ENCODE results near the gene SNX21. TPM values are rescaled to one million over a fixed set of nuclear protein-coding genes. Genes with fewer than 3 reads are reported as not detected.
"Not testable (repeated sequence)": the region's sequence is repeated elsewhere in the genome, so short reads cannot be mapped to it uniquely, and the experiment has no call there.

The SNX21 gene
- total and polyA plus RNA-seq, 7 donors: 8.7 to 63.9 (median 24.9) TPM

DNA sequence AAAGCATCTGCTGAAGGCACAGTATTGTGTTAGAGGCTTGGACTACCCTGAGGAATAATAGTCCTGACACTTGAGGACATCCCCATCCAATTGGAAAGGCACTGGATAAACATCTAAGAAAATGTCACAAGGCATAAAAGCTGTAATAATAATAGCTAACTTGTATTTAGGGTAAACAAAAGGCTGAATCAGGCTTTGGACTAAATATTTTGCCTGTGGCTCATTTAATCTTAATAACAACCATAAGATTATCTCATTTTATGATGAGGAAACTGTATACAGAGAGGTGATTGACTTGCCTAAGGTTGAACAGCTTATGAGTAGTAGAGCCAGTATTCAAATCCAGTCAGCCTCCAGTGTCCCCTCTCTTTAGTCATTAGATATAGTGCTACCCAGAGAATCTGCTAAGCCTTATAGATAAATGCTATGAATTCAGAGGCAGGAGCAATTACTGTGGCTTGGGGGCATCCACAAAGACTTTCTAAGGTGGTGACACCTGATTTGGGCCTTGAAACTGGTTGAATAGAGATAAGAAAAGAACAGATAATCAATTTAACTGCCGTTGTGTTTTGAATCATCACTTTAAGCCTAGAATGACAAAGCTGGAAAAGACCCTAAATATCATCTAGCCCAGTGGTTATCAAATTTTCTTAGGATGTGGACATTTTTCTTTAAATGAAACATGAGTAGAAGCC lies 40.0 kb downstream of the SNX21 start:
- Histone ChIP-seq H3K27me3 (ENCODE audit: insufficient read depth in 3 of 3, low read length in 2 of 3) (no peaks in the 10 kb centered on the region), H3K27ac (no peak overlapping the region), H3K36me3 (ENCODE audit: insufficient read depth in 1 of 2, low read depth in 1 of 2) (peaks cover 0 to 20% of the 10 kb centered on the region in 2 donors), H3K9me3 (no peaks in the 10 kb centered on the region), H3K4me1 (no peaks in the 10 kb centered on the region), H3K4me3 (no peak overlapping the region)
- ATAC-seq: no peak
- TF ChIP-seq, protein P1, sequence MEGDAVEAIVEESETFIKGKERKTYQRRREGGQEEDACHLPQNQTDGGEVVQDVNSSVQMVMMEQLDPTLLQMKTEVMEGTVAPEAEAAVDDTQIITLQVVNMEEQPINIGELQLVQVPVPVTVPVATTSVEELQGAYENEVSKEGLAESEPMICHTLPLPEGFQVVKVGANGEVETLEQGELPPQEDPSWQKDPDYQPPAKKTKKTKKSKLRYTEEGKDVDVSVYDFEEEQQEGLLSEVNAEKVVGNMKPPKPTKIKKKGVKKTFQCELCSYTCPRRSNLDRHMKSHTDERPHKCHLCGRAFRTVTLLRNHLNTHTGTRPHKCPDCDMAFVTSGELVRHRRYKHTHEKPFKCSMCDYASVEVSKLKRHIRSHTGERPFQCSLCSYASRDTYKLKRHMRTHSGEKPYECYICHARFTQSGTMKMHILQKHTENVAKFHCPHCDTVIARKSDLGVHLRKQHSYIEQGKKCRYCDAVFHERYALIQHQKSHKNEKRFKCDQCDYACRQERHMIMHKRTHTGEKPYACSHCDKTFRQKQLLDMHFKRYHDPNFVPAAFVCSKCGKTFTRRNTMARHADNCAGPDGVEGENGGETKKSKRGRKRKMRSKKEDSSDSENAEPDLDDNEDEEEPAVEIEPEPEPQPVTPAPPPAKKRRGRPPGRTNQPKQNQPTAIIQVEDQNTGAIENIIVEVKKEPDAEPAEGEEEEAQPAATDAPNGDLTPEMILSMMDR (IDR thresholded peaks at IDR 0.05): no peak
- WGBS, 3 donors: 77 to 90% (median 81%) methylated on average over 1 of the region's 1 CpG
- DNase-seq: no peak
- intact Hi-C loops (cut with DNase I): no loop called here

DNA sequence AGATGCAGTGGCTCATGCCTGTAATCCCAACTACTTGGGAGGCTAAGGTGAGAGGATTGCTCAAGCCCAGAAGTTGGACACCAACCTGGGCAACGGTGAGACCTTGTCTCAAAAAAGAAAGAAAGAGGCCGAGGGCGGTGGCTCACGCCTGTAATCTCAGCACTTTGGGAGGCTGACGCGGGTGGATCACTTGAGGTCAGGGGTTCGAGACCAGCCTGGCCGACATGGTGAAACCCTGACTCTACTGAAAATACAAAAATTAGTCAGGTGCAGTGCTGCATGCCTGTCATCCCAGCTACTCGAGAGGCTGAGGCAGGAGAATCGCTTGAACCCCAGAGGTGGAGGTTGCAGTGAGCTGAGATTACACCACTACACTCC lies 40.5 kb downstream of the SNX21 start:
- H3K36me3 ChIP-seq (ENCODE audit: insufficient read depth in 1 of 2, low read depth in 1 of 2): peaks cover 0 to 25% of the 10 kb centered on the region in 2 donors
- ATAC-seq; H3K27ac ChIP-seq; H3K4me3 ChIP-seq; H3K4me1 ChIP-seq; DNase-seq; H3K27me3 ChIP-seq (ENCODE audit: insufficient read depth in 3 of 3, low read length in 2 of 3); intact Hi-C loops (cut with DNase I); H3K9me3 ChIP-seq: not testable (repeated sequence)
- 89 to 95% (median 91%) methylated on average over 10 of the region's 10 CpGs for WGBS, 3 donors

DNA sequence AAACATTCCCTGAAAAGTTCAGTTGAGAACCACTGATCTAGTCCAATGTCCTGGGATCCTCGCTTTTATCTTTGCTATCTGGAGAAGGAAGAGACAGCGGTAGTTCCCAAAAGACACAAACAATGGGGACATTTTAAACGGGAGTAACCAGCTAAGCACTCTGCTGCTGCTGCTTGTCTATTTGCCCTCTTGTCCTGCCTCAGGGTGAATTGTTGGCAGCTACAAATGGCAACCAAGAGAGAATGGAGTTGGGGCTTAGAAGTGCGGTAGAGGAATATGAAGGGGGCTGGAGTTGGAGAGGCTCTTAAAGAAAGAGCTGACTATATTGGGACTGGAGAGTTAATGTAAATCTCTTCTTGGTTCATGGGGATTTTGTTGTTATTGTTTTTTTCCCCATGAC lies 41.0 kb downstream of the SNX21 start:
- WGBS, 3 donors: 77 to 81% (median 78%) methylated on average over 4 of the region's 4 CpGs
- H3K4me1 ChIP-seq: no peaks in the 10 kb centered on the region
- H3K27ac ChIP-seq: no peak overlapping the region
- H3K4me3 ChIP-seq: no peak overlapping the region
- DNase-seq (no peak), ATAC-seq (no peak)
- no peaks in the 10 kb centered on the region for H3K9me3 ChIP-seq
- peaks cover 0 to 28% of the 10 kb centered on the region in 2 donors for H3K36me3 ChIP-seq (ENCODE audit: insufficient read depth in 1 of 2, low read depth in 1 of 2)
- no peaks in the 10 kb centered on the region for H3K27me3 ChIP-seq (ENCODE audit: insufficient read depth in 3 of 3, low read length in 2 of 3)
- intact Hi-C loops (cut with DNase I): no loop called here
- TF ChIP-seq, protein P1 (IDR thresholded peaks at IDR 0.05): no peak

DNA sequence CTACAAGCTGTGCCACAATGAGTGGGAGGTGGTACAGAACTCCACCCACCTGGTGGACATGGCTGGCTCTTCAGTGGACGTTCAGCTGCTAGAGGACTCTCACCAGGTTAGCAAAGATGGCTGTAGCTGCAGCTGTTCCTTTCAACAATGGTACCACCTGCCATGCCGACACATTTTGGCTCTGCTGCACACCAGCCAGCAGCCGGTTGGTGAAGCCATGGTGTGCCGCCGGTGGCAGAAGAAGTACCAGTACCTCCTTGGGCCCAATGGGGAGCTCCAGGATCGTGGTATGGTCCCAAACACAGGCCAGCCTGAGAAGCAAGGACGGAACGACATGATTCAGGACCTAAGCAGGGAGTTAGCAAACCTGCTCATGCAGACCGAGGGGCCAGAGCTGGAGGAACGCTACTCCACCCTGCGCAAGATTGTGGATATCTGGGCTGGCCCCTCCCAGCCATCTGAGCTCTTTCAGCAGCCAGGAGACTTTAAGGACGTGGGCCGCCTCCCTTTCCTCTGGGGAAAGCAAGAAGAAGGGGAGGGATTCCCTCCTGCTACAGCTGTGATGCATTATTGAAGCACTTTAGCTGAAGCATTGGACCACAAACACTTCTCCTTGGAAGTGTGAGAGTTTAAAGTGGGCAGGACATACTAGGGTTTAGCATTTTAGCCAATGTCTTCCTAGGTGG lies 44.6 kb downstream of the SNX21 start:
- 72 to 79% (median 75%) methylated on average over 13 of the region's 13 CpGs for WGBS, 3 donors
- peaks cover 0 to 40% of the 10 kb centered on the region in 2 donors for H3K36me3 ChIP-seq (ENCODE audit: insufficient read depth in 1 of 2, low read depth in 1 of 2)
- no peak for ATAC-seq
- H3K9me3 ChIP-seq: no peaks in the 10 kb centered on the region
- H3K4me3 ChIP-seq: no peak overlapping the region
- intact Hi-C loops (cut with DNase I): loop anchor here in 1 of 2 donors (5.0 kb wide), 1 partner anchor 36 kb away; no protein-coding TSS in a partner anchor
- TF ChIP-seq, protein P1 (IDR thresholded peaks at IDR 0.05): no peak
- no peak overlapping the region for H3K27ac ChIP-seq
- DNase-seq: no peak
- H3K27me3 ChIP-seq (ENCODE audit: insufficient read depth in 3 of 3, low read length in 2 of 3): no peaks in the 10 kb centered on the region
- peaks cover 8% of the 10 kb centered on the region for H3K4me1 ChIP-seq

DNA sequence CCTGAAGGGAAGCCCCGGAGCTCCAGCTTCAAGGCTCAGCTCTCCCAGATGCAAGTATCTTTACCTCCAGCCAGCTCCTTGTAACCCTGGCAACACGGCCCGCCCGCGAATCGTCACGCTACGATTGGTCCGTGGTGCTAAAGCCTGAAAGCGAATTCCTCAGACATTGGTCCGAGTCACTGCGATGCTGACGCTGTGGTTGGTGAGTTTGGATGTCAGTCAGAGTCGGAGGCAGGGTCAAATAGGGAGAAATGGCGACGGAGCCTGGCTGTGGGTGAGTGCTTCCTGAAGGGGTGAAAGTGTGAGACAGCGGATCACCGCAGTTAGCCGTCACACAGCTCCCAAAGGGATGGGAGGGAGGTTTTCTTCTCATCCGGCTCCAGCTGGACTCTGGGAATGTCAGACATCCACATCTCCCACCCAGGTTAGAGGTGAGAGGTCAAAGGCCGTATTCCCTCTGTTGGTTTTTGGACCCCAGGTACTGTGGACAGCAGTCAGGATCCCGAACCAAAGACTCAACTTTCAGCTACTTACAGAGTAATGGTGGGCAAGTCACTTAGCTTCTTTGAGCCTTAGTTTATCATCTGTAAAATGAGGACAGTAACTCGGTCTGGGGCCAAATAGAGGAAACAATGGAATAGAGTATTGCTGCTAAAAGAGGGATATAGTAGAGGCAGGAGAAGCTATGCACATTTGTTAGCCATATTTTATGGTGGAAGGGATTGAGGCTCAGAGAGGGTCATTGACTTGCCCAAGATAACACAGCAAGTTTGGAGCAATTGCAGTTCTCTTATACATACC lies 47.6 kb downstream of the SNX21 start, which contains the start of gene ZSWIM1:
Gene ZSWIM1, plus strand, starts transcription at position 240 of the 801 bp plus-strand sequence. CDS start 1,366 bp downstream, outside the sequence.
- 0 to 1% (median 0%) methylated on average over 23 of the region's 23 CpGs for WGBS, 3 donors
- Histone ChIP-seq H3K9me3 (no peaks in the 10 kb centered on the region), H3K4me3 (peak within 1 kb of the TSS; percentile 64), H3K36me3 (ENCODE audit: insufficient read depth in 1 of 2, low read depth in 1 of 2) (peaks cover 0 to 56% of the 10 kb centered on the region in 2 donors), H3K27me3 (ENCODE audit: insufficient read depth in 3 of 3, low read length in 2 of 3) (no peaks in the 10 kb centered on the region), H3K27ac (peak within 1 kb of the TSS; percentile 72), H3K4me1 (peaks cover 18% of the 10 kb centered on the region)
- TF ChIP-seq, protein P1 (IDR thresholded peaks at IDR 0.05): no peak
- intact Hi-C loops (cut with DNase I): loop anchor here in 1 of 2 donors (2.0 kb wide), 1 partner anchor 56 kb away; no protein-coding TSS in a partner anchor
- ATAC-seq (peak; percentile 97 to 99 (median 98)), DNase-seq (peak; percentile 99)
